IMR-90 (cell line): Measurements from ENCODE around the gene ELMO1. TPM values are rescaled to one million over a fixed set of nuclear protein-coding genes. Genes with fewer than 3 reads are reported as not detected.

Experiments
- ATAC-seq: fragments of 200-7000 bp; cut with Tn5 transposase; 2 replicates; pipeline ENCODE4 v1.9.1; 2020; ENCODE audit warnings: low read depth, mild to moderate bottlenecking, moderate library complexity
- BruUV-seq: library from RNA; stranded (reverse); fragments of 400-500 nt; replicated peaks from 2 replicates; lab custom pipeline; 2021; lab: Mats Ljungman, UMichigan
- CTCF ChIA-PET: fragments of 300-600 bp; formaldehyde crosslinking; extraction: SDS; loops from one replicate; lab custom pipeline; 2021; ENCODE audit warnings: antibody characterized with exemption; lab: Yijun Ruan, JAX
- POLR2A ChIA-PET: fragments of 300-600 bp; sonication (Branson Sonifier 250); formaldehyde crosslinking; loops from one replicate; lab custom pipeline; 2022; ENCODE audit warnings: antibody characterized with exemption; ENCODE audit not compliant: unreplicated experiment; lab: Charles Lee
- DNase-seq: peaks from one replicate; pipeline ENCODE4 v3.0.0; 2013
- H2AFZ ChIP-seq: replicated peaks from 2 replicates; pipeline ENCODE3; 2013; ENCODE audit warnings: low read length, mild to moderate bottlenecking; ENCODE audit not compliant: poor library complexity
- H2AK5ac ChIP-seq: 2 replicates; pipeline ENCODE4 v1.6.1; 2013; ENCODE audit warnings: low read depth, low read length, inconsistent platforms
- H2AK9ac ChIP-seq: replicated peaks from 2 replicates; pipeline ENCODE3; 2013; ENCODE audit warnings: mild to moderate bottlenecking, low read depth, low read length, moderate library complexity; ENCODE audit not compliant: poor library complexity
- H2BK120ac ChIP-seq: 2 replicates; pipeline ENCODE4 v1.6.1; 2013; ENCODE audit warnings: low read depth, low read length, inconsistent platforms
- H2BK15ac ChIP-seq: 3 replicates; pipeline ENCODE4 v1.6.1; 2013; ENCODE audit warnings: low read depth, low read length, inconsistent platforms
- H2BK20ac ChIP-seq: 2 replicates; pipeline ENCODE4 v1.6.1; 2013; ENCODE audit warnings: low read depth, mild to moderate bottlenecking, inconsistent platforms, low read length, moderate library complexity
- H2BK5ac ChIP-seq: 2 replicates; pipeline ENCODE4 v1.6.1; 2013; ENCODE audit warnings: mild to moderate bottlenecking, low read depth, low read length, inconsistent platforms; ENCODE audit not compliant: poor library complexity, severe bottlenecking
- H3K14ac ChIP-seq: replicated peaks from 2 replicates; pipeline ENCODE4 v1.6.1; 2013; ENCODE audit warnings: low read depth, low read length, inconsistent platforms
- H3K18ac ChIP-seq: 2 replicates; pipeline ENCODE4 v1.6.1; 2013; ENCODE audit warnings: low read depth, low read length, control low read depth
- H3K23ac ChIP-seq: 2 replicates; pipeline ENCODE4 v1.6.1; 2013; ENCODE audit warnings: low read depth, low read length, inconsistent platforms
- H3K27ac ChIP-seq: 2 replicates; pipeline ENCODE4 v1.5.1; 2013; ENCODE audit warnings: mild to moderate bottlenecking, control low read depth, low read length; ENCODE audit not compliant: insufficient read depth
- H3K27me3 ChIP-seq: 2 replicates; pipeline ENCODE4 v1.6.1; 2013; ENCODE audit warnings: low read length; ENCODE audit not compliant: control insufficient read depth, insufficient read depth
- H3K36me3 ChIP-seq: 2 replicates; pipeline ENCODE4 v1.6.1; 2013; ENCODE audit warnings: low read length, mixed read lengths; ENCODE audit not compliant: control insufficient read depth, insufficient read depth
- H3K4ac ChIP-seq: 2 replicates; pipeline ENCODE4 v1.6.1; 2013; ENCODE audit warnings: low read depth, low read length, inconsistent platforms
- H3K4me1 ChIP-seq: 2 replicates; pipeline ENCODE4 v1.6.1; 2013; ENCODE audit warnings: low read length, mixed read lengths; ENCODE audit not compliant: control insufficient read depth, insufficient read depth
- H3K4me2 ChIP-seq: 2 replicates; pipeline ENCODE4 v1.6.1; 2013; ENCODE audit warnings: low read depth, mild to moderate bottlenecking, control low read depth, low read length, moderate library complexity
- H3K4me3 ChIP-seq: 2 replicates; pipeline ENCODE4 v1.5.1; 2013; ENCODE audit warnings: low read depth, mild to moderate bottlenecking, control low read depth, low read length, moderate library complexity; ENCODE audit not compliant: insufficient read depth
- H3K56ac ChIP-seq: 2 replicates; pipeline ENCODE4 v1.6.1; 2013; ENCODE audit warnings: low read length, inconsistent platforms; ENCODE audit not compliant: insufficient read depth; ENCODE audit errors: extremely low read depth
- H3K79me1 ChIP-seq, 2 experiments: 2 replicates each; pipeline ENCODE4 v1.6.1; 2013; ENCODE audit warnings: low read length in 2 of 2, inconsistent platforms in 1 of 2, low read depth in 1 of 2
- H3K9ac ChIP-seq: 2 replicates; pipeline ENCODE4 v1.6.1; 2013; ENCODE audit warnings: low read depth, low read length, control low read depth
- H3K9me1 ChIP-seq: 2 replicates; pipeline ENCODE4 v1.6.1; 2013; ENCODE audit warnings: low read length, inconsistent platforms; ENCODE audit not compliant: insufficient read depth
- H3K9me3 ChIP-seq: 2 replicates; pipeline ENCODE4 v1.6.1; 2013; ENCODE audit warnings: low read length; ENCODE audit not compliant: control insufficient read depth, insufficient read depth
- H4K20me1 ChIP-seq: 2 replicates; pipeline ENCODE4 v1.6.1; 2013; ENCODE audit warnings: low read length, inconsistent platforms; ENCODE audit not compliant: insufficient read depth
- H4K5ac ChIP-seq: 2 replicates; pipeline ENCODE4 v1.6.1; 2013; ENCODE audit warnings: mild to moderate bottlenecking, low read depth, low read length, control low read depth
- H4K8ac ChIP-seq, 2 experiments: 2 replicates each; pipeline ENCODE4 v1.6.1; 2013; ENCODE audit warnings: low read depth in 2 of 2, low read length in 2 of 2, control low read depth in 1 of 2, inconsistent platforms in 1 of 2
- H4K91ac ChIP-seq: 2 replicates; pipeline ENCODE4 v1.6.1; 2013; ENCODE audit warnings: low read depth, low read length, inconsistent platforms; ENCODE audit not compliant: insufficient read depth
- CTCF ChIP-seq: conservative IDR thresholded peaks from 2 replicates; pipeline ENCODE4 v1.5.1; 2012; ENCODE audit warnings: mild to moderate bottlenecking, low read depth, low read length, improper control_type of control experiment
- MAFK ChIP-seq: IDR thresholded peaks from 2 replicates; pipeline ENCODE4 v1.6.1; 2012; ENCODE audit warnings: low read depth, low read length, improper control_type of control experiment
- MAZ ChIP-seq: IDR thresholded peaks from 2 replicates; pipeline ENCODE4 v1.6.1; 2012; ENCODE audit warnings: low read depth, mild to moderate bottlenecking, low read length, improper control_type of control experiment, moderate library complexity, borderline replicate concordance
- MXI1 ChIP-seq: IDR thresholded peaks from 2 replicates; pipeline ENCODE4 v1.6.1; 2012; ENCODE audit warnings: low read depth, mild to moderate bottlenecking, low read length, moderate library complexity, borderline replicate concordance
- NFE2L2 ChIP-seq: fragments of 150-350 bp; IDR thresholded peaks from 2 replicates; pipeline ENCODE4 v1.6.1; 2016; ENCODE audit warnings: low read depth, mild to moderate bottlenecking, low read length
- POLR2A ChIP-seq: IDR thresholded peaks from 2 replicates; pipeline ENCODE4 v1.6.1; 2012; ENCODE audit warnings: mild to moderate bottlenecking, low read depth, low read length
- RAD21 ChIP-seq: IDR thresholded peaks from 2 replicates; pipeline ENCODE4 v1.6.1; 2012; ENCODE audit warnings: low read length, improper control_type of control experiment
- RCOR1 ChIP-seq: IDR thresholded peaks from 2 replicates; pipeline ENCODE4 v1.6.1; 2012; ENCODE audit warnings: mild to moderate bottlenecking, low read length, improper control_type of control experiment; ENCODE audit not compliant: insufficient replicate concordance
- RFX5 ChIP-seq: IDR thresholded peaks from 2 replicates; pipeline ENCODE4 v1.8.0; 2012; ENCODE audit warnings: low read depth, mild to moderate bottlenecking, low read length, moderate library complexity
- SMC3 ChIP-seq: fragments of 150-350 bp; IDR thresholded peaks from 2 replicates; pipeline ENCODE4 v1.6.1; 2016; ENCODE audit warnings: low read depth, mild to moderate bottlenecking, antibody characterized with exemption, low read length, moderate library complexity
- USF2 ChIP-seq: fragments of 150-350 bp; IDR thresholded peaks from 2 replicates; pipeline ENCODE4 v1.6.1; 2017; ENCODE audit warnings: mild to moderate bottlenecking, antibody characterized with exemption, low read length, low read depth
- WGBS, 2 experiments: methylation state at CpG; one replicate each; pipeline versions ENCODE4 v1.1.5 to v1.1.7; 2013; ENCODE audit warnings: missing lambda C conversion rate in 2 of 2; ENCODE audit not compliant: insufficient read length in 1 of 2; ENCODE audit errors: extremely low coverage in 2 of 2; 5-methylcytosine and 5-hydroxymethylcytosine counted together
- dilution Hi-C: fragments of 300-500 bp; cut with HindIII; formaldehyde crosslinking; loops from one replicate; pipeline ENCODE4 v1.14.3; 2018; ENCODE audit warnings: low sequenced_read_pairs; ENCODE audit not compliant: unreplicated experiment
- in situ Hi-C: fragments of 300-500 bp; cut with MboI; formaldehyde crosslinking; loops from 3 replicates; pipeline ENCODE4 v1.14.3; 2019; ENCODE audit warnings: low sequenced_read_pairs, inconsistent platforms, mixed read lengths
- intact Hi-C: fragments of 100-400 bp; cut with micrococcal nuclease; formaldehyde crosslinking; loops from 2 replicates; pipeline ENCODE4 v1.10.0; 2022
- polyA plus RNA-seq, 3 experiments: library from polyadenylated mRNA; depleted of rRNA; stranded (reverse); fragments of >200 nt; gene quantifications; 2 replicates each; pipeline ENCODE4 v1.2.3, GENCODE V29; 2012; ENCODE audit warnings: low replicate concordance in 1 of 3
- total RNA-seq: library from RNA; depleted of rRNA; stranded (reverse); fragments of >200 nt; gene quantifications from 2 replicates; pipeline ENCODE4 v1.2.3, GENCODE V29; 2012

Gene ELMO1
- total and polyA plus RNA-seq, 2 of the 4 experiments (the other 2 are of a cell fraction): 0.03 TPM; not detected in 1

GRCh38 chr7:36851382-36851781 lies 597.3 kb downstream of the ELMO1 start:
- no peak overlapping the region for H3K4ac ChIP-seq
- no peak overlapping the region for H3K9ac ChIP-seq
- H2BK15ac ChIP-seq: no peak overlapping the region
- H3K56ac ChIP-seq: no peak overlapping the region
- POLR2A ChIA-PET: no interaction called here
- TF ChIP-seq NFE2L2 (no peak), POLR2A (no peak), MXI1 (no peak), SMC3 (no peak), MAZ (no peak), RFX5 (no peak), RCOR1 (no peak), USF2 (no peak), RAD21 (no peak), MAFK (no peak), CTCF (no peak)
- no peak for DNase-seq
- no peak overlapping the region for H3K4me2 ChIP-seq
- no peak overlapping the region for H2AK9ac ChIP-seq
- H3K27me3 ChIP-seq: no peaks in the 10 kb centered on the region
- H4K91ac ChIP-seq: no peak overlapping the region
- no peak overlapping the region for H4K5ac ChIP-seq
- intact Hi-C loops: no loop called here
- no peak overlapping the region for H2BK5ac ChIP-seq
- in situ Hi-C loops: no loop called here
- no peaks in the 10 kb centered on the region for H3K4me1 ChIP-seq
- H3K14ac ChIP-seq: no peak overlapping the region
- no peaks in the 10 kb centered on the region for H3K79me1 ChIP-seq
- no peak overlapping the region for H2AK5ac ChIP-seq
- CTCF ChIA-PET: no interaction called here
- H4K20me1 ChIP-seq: no peaks in the 10 kb centered on the region
- no peak for ATAC-seq
- no peak overlapping the region for H2BK120ac ChIP-seq
- H3K9me3 ChIP-seq: no peaks in the 10 kb centered on the region
- H3K9me1 ChIP-seq: no peaks in the 10 kb centered on the region
- no CpG with 5 or more reads among the region's 3 CpGs for WGBS, 2 experiments
- H4K8ac ChIP-seq: no peak overlapping the region
- no peak overlapping the region for H3K4me3 ChIP-seq
- no peak overlapping the region for H3K27ac ChIP-seq
- H3K23ac ChIP-seq: no peak overlapping the region
- no peak overlapping the region for H3K18ac ChIP-seq
- H3K36me3 ChIP-seq: no peaks in the 10 kb centered on the region
- H2AFZ ChIP-seq: no peak overlapping the region
- no peak overlapping the region for H2BK20ac ChIP-seq
- dilution Hi-C loops: no loop called here
- BruUV-seq: no TSS peak
